Neural cell (in vitro differentiated cells): ENCODE results near the gene SVOPL. TPM values are rescaled to one million over a fixed set of nuclear protein-coding genes. Genes with fewer than 3 reads are reported as not detected.

Experiments
- H2AFZ ChIP-seq: fragments of 200-600, 300-800 bp; sonication (generic), shearing (Covaris generic); 2 replicates; pipeline ENCODE4 v1.6.0; 2014; ENCODE audit warnings: low read depth, mild to moderate bottlenecking, antibody characterized with exemption, low read length, moderate library complexity
- H3F3A ChIP-seq: fragments of 200-600 bp; shearing (Covaris generic); 2 replicates; pipeline ENCODE4 v1.6.1; 2016; ENCODE audit warnings: mild to moderate bottlenecking, moderate library complexity, mixed read lengths, antibody characterized with exemption, low read length; ENCODE audit not compliant: insufficient read depth, poor library complexity, severe bottlenecking
- H3K27ac ChIP-seq: fragments of 200-600, 300-800 bp; sonication (generic), shearing (Covaris generic); 2 replicates; pipeline ENCODE4 v1.5.1; 2014; ENCODE audit warnings: mild to moderate bottlenecking, low read length, moderate library complexity
- H3K27me3 ChIP-seq: fragments of 300-800, 200-600 bp; sonication (generic), shearing (Covaris generic); 2 replicates; pipeline ENCODE4 v1.6.0; 2014; ENCODE audit warnings: mild to moderate bottlenecking, low read depth, low read length, moderate library complexity; ENCODE audit not compliant: insufficient read depth
- H3K36me3 ChIP-seq: fragments of 300-800, 200-600 bp; sonication (generic), shearing (Covaris generic); 2 replicates; pipeline ENCODE4 v1.5.1; 2014; ENCODE audit warnings: mild to moderate bottlenecking, antibody characterized with exemption, low read length, moderate library complexity; ENCODE audit not compliant: insufficient read depth
- H3K4me2 ChIP-seq: fragments of 300-800, 200-600 bp; sonication (generic), shearing (Covaris generic); 2 replicates; pipeline ENCODE4 v1.6.0; 2014; ENCODE audit warnings: mild to moderate bottlenecking, low read length
- H3K4me3 ChIP-seq: fragments of 300-800, 200-600 bp; sonication (generic), shearing (Covaris generic); 2 replicates; pipeline ENCODE4 v1.5.1; 2014; ENCODE audit warnings: mild to moderate bottlenecking, low read length, moderate library complexity
- H3K79me2 ChIP-seq: fragments of 200-600 bp; shearing (Covaris generic); replicated peaks from 2 replicates; pipeline ENCODE4 v1.6.0; 2014; ENCODE audit warnings: mild to moderate bottlenecking, low read length, moderate library complexity; ENCODE audit not compliant: insufficient read depth
- H3K9ac ChIP-seq: fragments of 300-800, 200-600 bp; sonication (generic), shearing (Covaris generic); 2 replicates; pipeline ENCODE4 v1.6.1; 2016; ENCODE audit warnings: mild to moderate bottlenecking, low read length, mixed read lengths
- H3K9me2 ChIP-seq: fragments of 200-600 bp; shearing (Covaris generic); 2 replicates; pipeline ENCODE4 v1.6.1; 2016; ENCODE audit warnings: mild to moderate bottlenecking, low read length, mixed read lengths; ENCODE audit not compliant: insufficient read depth
- H3K9me3 ChIP-seq: fragments of 200-600, 300-800 bp; sonication (generic), shearing (Covaris generic); 2 replicates; pipeline ENCODE4 v1.6.1; 2016; ENCODE audit warnings: mild to moderate bottlenecking, mixed run types, low read length, moderate library complexity, mixed read lengths
- H4K20me1 ChIP-seq: fragments of 200-600 bp; shearing (Covaris generic); 2 replicates; pipeline ENCODE4 v1.6.1; 2016; ENCODE audit warnings: mild to moderate bottlenecking, mixed run types; ENCODE audit not compliant: insufficient read depth
- EP300 ChIP-seq: fragments of 450-650 bp; conservative IDR thresholded peaks from 2 replicates; pipeline ENCODE4 v1.6.1; 2014; ENCODE audit warnings: antibody characterized with exemption, mild to moderate bottlenecking, moderate library complexity; ENCODE audit not compliant: poor library complexity, severe bottlenecking
- EZH2 ChIP-seq: fragments of 200-600, 300-800 bp; shearing (Covaris generic), sonication (generic); IDR thresholded peaks from 2 replicates; pipeline ENCODE4 v1.6.1; 2014; ENCODE audit warnings: antibody characterized with exemption, low read length, borderline replicate concordance, mild to moderate bottlenecking; ENCODE audit not compliant: insufficient read depth, poor library complexity, severe bottlenecking
- MXI1 ChIP-seq: fragments of 450-650 bp; conservative IDR thresholded peaks from 2 replicates; pipeline ENCODE4 v1.6.1; 2014; ENCODE audit warnings: antibody characterized with exemption, mild to moderate bottlenecking; ENCODE audit not compliant: poor library complexity, severe bottlenecking
- POLR2AphosphoS5 ChIP-seq: IDR thresholded peaks from 2 replicates; pipeline ENCODE4 v1.6.1; 2012
- RAD21 ChIP-seq: fragments of 450-650 bp; conservative IDR thresholded peaks from 2 replicates; pipeline ENCODE4 v1.6.1; 2014; ENCODE audit warnings: antibody characterized with exemption, mild to moderate bottlenecking, moderate library complexity
- SMC3 ChIP-seq: fragments of 450-650 bp; conservative IDR thresholded peaks from 2 replicates; pipeline ENCODE4 v1.6.1; 2014; ENCODE audit warnings: antibody characterized with exemption, mild to moderate bottlenecking, moderate library complexity; ENCODE audit not compliant: poor library complexity
- TAF1 ChIP-seq: IDR thresholded peaks from 2 replicates; pipeline ENCODE4 v1.6.1; 2012; ENCODE audit warnings: low read depth
- polyA plus RNA-seq: library from polyadenylated mRNA; depleted of rRNA; stranded (reverse); fragments of >200 nt; gene quantifications from 2 replicates; pipeline ENCODE4 v1.2.3, GENCODE V29; 2014
- TF ChIP-seq, protein P1 (sequence below): IDR thresholded peaks from 2 replicates; pipeline ENCODE4 v1.6.1; 2012; ENCODE audit warnings: borderline replicate concordance
- TF ChIP-seq, protein P2 (sequence below): fragments of 450-650 bp; IDR thresholded peaks from 2 replicates; pipeline ENCODE4 v1.5.1; 2014; ENCODE audit warnings: antibody characterized with exemption, mild to moderate bottlenecking, moderate library complexity; ENCODE audit not compliant: poor library complexity, severe bottlenecking

The SVOPL gene
- polyA plus RNA-seq, 1 donor from 2014 or later, result 0.93 TPM

DNA sequence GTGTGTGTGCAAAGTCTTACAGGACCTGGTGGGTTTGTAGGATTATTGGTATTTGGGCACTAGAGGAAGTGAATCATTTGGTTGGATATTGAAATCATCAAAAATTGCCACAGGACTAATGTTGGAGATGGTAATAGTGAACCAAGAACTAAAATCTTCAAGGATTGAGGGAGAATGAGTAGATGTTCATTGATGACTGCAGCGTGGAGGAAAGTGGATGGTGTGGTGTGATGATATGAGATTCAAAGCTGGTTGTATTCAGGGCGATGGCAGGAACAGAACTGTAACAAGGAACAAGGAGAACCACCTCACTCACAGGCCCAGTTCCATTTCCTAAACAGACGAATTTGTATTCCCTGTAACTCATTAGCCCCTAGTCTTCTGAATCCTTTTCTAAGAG lies 150.8 kb downstream of the SVOPL start:
- peaks cover 5% of the 10 kb centered on the region for H3K79me2 ChIP-seq

DNA sequence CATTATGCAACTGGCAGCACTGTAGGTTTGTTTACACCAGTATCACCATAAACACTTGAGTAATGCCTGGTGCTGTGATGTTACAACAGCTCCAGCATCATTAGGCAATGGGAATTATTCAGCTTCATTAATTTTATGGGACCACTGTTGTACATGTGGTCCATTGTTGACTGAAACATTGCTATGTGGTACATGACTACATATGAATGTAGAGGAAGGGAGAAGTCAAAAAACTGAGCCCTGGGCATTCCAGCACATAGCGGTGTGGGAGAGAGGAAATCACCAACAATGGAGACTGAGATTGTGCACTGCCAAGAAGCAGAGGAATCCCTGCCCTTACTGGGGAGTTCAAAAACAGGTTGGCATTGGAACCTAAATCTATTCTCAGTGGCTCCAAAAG lies 152.1 kb downstream of the SVOPL start:
- peaks cover 22% of the 10 kb centered on the region for H3K36me3 ChIP-seq
- H3K27me3 ChIP-seq, result no peaks in the 10 kb centered on the region
- no peak overlapping the region for H3K4me3 ChIP-seq
- peaks cover 9% of the 10 kb centered on the region for H3K79me2 ChIP-seq
- no peaks in the 10 kb centered on the region for H3F3A ChIP-seq
- no peak overlapping the region for H2AFZ ChIP-seq
- no peaks in the 10 kb centered on the region for H3K9me3 ChIP-seq
- H3K27ac ChIP-seq, result no peak overlapping the region
- H3K4me2 ChIP-seq, result no peak overlapping the region
- TF ChIP-seq SMC3 (no peak), TAF1 (no peak), EP300 (no peak), EZH2 (no peak), RAD21 (no peak)
- TF ChIP-seq, protein P1, sequence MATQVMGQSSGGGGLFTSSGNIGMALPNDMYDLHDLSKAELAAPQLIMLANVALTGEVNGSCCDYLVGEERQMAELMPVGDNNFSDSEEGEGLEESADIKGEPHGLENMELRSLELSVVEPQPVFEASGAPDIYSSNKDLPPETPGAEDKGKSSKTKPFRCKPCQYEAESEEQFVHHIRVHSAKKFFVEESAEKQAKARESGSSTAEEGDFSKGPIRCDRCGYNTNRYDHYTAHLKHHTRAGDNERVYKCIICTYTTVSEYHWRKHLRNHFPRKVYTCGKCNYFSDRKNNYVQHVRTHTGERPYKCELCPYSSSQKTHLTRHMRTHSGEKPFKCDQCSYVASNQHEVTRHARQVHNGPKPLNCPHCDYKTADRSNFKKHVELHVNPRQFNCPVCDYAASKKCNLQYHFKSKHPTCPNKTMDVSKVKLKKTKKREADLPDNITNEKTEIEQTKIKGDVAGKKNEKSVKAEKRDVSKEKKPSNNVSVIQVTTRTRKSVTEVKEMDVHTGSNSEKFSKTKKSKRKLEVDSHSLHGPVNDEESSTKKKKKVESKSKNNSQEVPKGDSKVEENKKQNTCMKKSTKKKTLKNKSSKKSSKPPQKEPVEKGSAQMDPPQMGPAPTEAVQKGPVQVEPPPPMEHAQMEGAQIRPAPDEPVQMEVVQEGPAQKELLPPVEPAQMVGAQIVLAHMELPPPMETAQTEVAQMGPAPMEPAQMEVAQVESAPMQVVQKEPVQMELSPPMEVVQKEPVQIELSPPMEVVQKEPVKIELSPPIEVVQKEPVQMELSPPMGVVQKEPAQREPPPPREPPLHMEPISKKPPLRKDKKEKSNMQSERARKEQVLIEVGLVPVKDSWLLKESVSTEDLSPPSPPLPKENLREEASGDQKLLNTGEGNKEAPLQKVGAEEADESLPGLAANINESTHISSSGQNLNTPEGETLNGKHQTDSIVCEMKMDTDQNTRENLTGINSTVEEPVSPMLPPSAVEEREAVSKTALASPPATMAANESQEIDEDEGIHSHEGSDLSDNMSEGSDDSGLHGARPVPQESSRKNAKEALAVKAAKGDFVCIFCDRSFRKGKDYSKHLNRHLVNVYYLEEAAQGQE, result no peak
- H3K9ac ChIP-seq, result no peak overlapping the region
- no peaks in the 10 kb centered on the region for H4K20me1 ChIP-seq
- no peaks in the 10 kb centered on the region for H3K9me2 ChIP-seq

More for the DNA sequence above, 150.8 kb downstream of the SVOPL start:
- Histone ChIP-seq H3K4me2 (no peak overlapping the region), H3K4me3 (no peak overlapping the region), H3K9ac (no peak overlapping the region), H3K27me3 (no peaks in the 10 kb centered on the region), H3F3A (no peaks in the 10 kb centered on the region), H3K27ac (no peak overlapping the region), H4K20me1 (no peaks in the 10 kb centered on the region), H2AFZ (no peak overlapping the region), H3K36me3 (peaks cover 26% of the 10 kb centered on the region), H3K9me2 (no peaks in the 10 kb centered on the region), H3K9me3 (no peaks in the 10 kb centered on the region)
- TF ChIP-seq MXI1, result no peak

DNA sequence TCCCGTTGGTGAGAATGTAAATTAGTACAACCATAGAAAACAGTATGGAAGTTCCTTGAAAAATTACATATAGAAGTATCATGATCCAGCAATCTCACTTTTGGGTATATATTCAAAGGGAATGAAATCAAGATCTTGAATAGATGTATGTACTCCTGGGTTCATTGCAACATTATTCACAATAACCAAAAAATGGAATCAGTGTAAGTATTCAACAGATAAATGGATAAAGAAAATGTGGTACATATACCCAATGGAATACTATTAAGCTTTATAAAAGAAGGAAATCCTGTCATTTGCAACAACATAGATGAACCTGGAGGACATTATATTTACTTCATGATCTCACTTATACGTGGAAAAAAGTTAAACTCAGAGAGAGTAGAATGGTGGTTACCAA lies 154.3 kb downstream of the SVOPL start:
- peaks cover 16% of the 10 kb centered on the region for H3K79me2 ChIP-seq
- peaks cover 16% of the 10 kb centered on the region for H3K36me3 ChIP-seq
- H3K27me3 ChIP-seq, result no peaks in the 10 kb centered on the region
- no peaks in the 10 kb centered on the region for H3K9me3 ChIP-seq
- H3F3A ChIP-seq, result no peaks in the 10 kb centered on the region
- no peak overlapping the region for H3K9ac ChIP-seq
- no peak overlapping the region for H3K4me2 ChIP-seq
- no peaks in the 10 kb centered on the region for H3K9me2 ChIP-seq
- TF ChIP-seq EP300, result no peak
- TF ChIP-seq SMC3, result no peak
- no peak for TF ChIP-seq POLR2AphosphoS5
- TF ChIP-seq MXI1, result no peak
- no peak for TF ChIP-seq EZH2
- TF ChIP-seq TAF1, result no peak
- TF ChIP-seq, protein P2, sequence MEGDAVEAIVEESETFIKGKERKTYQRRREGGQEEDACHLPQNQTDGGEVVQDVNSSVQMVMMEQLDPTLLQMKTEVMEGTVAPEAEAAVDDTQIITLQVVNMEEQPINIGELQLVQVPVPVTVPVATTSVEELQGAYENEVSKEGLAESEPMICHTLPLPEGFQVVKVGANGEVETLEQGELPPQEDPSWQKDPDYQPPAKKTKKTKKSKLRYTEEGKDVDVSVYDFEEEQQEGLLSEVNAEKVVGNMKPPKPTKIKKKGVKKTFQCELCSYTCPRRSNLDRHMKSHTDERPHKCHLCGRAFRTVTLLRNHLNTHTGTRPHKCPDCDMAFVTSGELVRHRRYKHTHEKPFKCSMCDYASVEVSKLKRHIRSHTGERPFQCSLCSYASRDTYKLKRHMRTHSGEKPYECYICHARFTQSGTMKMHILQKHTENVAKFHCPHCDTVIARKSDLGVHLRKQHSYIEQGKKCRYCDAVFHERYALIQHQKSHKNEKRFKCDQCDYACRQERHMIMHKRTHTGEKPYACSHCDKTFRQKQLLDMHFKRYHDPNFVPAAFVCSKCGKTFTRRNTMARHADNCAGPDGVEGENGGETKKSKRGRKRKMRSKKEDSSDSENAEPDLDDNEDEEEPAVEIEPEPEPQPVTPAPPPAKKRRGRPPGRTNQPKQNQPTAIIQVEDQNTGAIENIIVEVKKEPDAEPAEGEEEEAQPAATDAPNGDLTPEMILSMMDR, result no peak
- no peak overlapping the region for H2AFZ ChIP-seq
- no peaks in the 10 kb centered on the region for H4K20me1 ChIP-seq
- no peak overlapping the region for H3K27ac ChIP-seq
- no peak overlapping the region for H3K4me3 ChIP-seq
